GM12873 (cell line): ENCODE results near the gene WDHD1.

ENCODE experiments used
- CTCF ChIP-seq: IDR thresholded peaks from 2 replicates; pipeline ENCODE4 v1.5.1; 2012; ENCODE audit warnings: low read depth, mild to moderate bottlenecking, moderate library complexity, low read length, control low read depth; ENCODE audit not compliant: insufficient read depth; ENCODE audit errors: missing control alignments

The WDHD1 gene

GRCh38 chr14:54893151-54893760, 133.6 kb downstream of the WDHD1 start:
- peak; percentile 74 for TF ChIP-seq CTCF

GRCh38 chr14:54891471-54892245, 135.2 kb downstream of the WDHD1 start:
- TF ChIP-seq CTCF = no peak

GRCh38 chr14:54890788-54891187, 136.1 kb downstream of the WDHD1 start:
- no peak for TF ChIP-seq CTCF

GRCh38 chr14:54889919-54890318, 137.0 kb downstream of the WDHD1 start:
- no peak for TF ChIP-seq CTCF
